Inflammatory macrophage treated with lipopolysaccharide for 1 hour (primary cell): Measurements from ENCODE around the gene ARL15.
"Not testable (repeated sequence)": the region's sequence is repeated elsewhere in the genome, so short reads cannot be mapped to it uniquely, and the experiment has no call there.

Experiments used
- DNase-seq, 2 donors: peaks; one replicate each; pipeline ENCODE4 v3.0.0-alpha.2; 2020 to 2022

ARL15 gene

GRCh38 chr5:54310433-54311175 is at the start of gene ARL15:
Gene ARL15, minus strand, starts transcription at chr5:54310573.
- DNase-seq = peak; percentile 97 to 98

GRCh38 chr5:54360089-54360488 is 49.7 kb upstream of the ARL15 start:
- no peak for DNase-seq

- no peak for DNase-seq
These were observed 47.2 kb upstream of the ARL15 start for GRCh38 chr5:54357408-54358058.

- not testable (repeated sequence) for DNase-seq
These were observed 43.7 kb upstream of the ARL15 start for GRCh38 chr5:54353933-54354564.

GRCh38 chr5:54352580-54352979 is 42.2 kb upstream of the ARL15 start:
- not testable (repeated sequence) for DNase-seq

DNA sequence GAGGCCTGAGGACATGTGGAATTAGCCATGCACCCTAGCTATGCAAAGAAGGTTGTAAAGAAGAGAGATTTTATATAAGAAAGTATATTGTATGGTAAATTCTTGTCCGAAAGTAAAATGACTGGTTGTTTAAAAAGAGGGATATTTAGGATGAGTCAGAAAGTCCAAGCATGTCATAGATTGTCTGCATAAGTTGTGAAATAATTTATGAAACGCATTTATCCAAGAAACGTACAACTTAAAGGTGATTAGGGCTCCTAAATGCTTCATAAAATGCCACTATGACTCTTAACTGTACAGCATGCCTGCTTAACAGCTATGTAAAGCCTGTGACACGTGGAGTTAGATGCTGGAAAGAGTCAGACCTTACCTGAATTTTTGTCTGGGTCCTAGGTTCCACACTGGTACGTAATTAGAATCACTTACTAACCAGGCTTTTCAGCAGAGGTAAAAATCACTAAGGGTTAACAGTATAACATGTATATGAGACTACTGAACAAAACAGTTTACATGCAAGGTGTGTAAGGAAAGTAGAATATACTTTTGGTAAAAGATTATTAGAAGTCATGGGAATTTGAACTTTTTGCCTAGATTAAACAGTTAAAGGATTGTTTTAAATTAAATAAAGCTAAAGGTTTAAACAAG is 37.0 kb upstream of the ARL15 start:
- DNase-seq = no peak

DNA sequence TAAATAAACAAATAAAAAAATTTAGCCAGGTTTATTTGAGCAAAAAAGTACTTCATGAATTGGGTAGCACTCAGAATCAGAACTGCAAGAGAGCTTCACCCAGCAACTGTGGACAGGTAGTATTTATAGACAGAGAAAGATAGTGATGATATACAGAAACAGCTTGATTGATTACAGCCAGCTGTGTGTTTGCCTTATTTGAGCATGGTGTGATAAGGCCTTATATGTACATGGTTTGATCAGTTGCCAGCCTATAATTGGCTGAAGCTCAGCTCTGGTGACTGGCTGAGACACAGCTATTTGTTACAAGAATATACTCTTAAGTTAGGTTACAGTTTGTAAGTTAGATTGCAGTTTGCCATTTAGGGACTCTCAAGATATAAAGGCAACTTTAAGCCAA is 34.3 kb upstream of the ARL15 start:
- no peak for DNase-seq

DNA sequence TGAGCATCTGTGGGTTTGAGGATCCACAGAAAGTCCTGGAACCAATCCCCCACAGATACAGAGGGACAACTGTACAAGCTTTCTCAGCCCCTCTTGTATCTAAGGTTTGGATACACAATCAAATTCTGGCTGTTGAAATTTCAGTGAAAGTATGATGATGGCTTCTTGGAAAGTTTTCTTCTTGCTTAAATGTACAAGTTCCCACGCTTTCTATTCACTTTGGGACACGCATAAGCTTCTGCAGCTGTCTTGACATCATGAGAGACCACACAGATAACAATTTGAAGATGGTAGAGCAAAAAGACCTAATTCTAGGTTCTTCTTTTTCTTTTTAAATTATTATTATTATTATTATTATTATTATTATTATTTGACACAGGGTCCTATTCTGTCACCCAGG is 31.6 kb upstream of the ARL15 start:
- no peak for DNase-seq

GRCh38 chr5:54337523-54337922 is 27.1 kb upstream of the ARL15 start:
- no peak for DNase-seq

DNA sequence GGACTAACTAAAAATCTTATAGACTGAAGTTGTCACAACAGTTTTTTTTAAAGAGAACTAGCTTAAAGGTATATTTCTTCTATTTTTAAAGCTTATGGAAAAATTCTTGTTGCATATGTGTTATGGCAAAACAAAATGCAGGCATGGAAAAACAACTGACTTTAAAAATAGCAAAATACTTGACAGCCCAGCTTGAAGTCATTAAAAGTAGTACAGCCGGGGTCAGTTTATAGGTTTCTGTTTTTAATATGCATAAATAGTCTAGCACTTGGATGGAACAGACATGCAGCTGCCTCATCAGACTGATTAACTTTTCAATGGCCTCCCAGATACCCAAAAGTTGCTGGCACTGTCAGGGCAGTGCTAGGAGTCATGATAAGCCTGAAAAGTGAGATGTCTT is 22.3 kb upstream of the ARL15 start:
- no peak for DNase-seq

- no peak for DNase-seq
These were observed 19.6 kb upstream of the ARL15 start for GRCh38 chr5:54329731-54330709.

DNA sequence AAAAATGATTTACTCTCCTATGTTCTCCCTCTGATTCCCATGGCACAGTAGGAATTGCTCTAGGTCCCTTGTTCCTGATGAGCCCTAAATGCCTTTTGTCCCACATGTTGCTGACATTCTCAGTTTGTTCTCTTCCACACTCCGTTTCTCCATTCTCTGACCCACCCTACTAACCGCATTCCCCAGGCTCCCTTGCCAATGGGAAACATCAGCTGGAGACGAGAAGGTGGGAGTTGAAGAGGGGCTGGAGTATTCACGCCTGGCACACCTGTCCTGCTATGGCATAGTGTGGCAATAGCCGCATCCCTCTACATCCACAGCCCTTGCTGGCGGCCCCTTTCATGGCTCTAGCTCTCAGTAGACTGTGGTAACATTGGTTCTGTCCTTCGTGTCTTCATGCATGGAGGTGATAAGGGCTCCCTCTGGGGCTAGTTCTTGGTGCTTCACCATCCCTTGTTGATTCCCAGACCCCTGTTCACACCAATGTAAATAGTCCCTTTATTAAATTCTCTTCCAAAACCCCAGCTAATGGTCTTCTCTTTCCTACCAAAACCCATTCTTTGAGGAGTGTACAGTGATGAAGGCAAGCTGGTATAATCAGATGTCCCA is 16.4 kb upstream of the ARL15 start:
- no peak for DNase-seq

- DNase-seq = no peak
These were observed 15.4 kb upstream of the ARL15 start for GRCh38 chr5:54325610-54326311.

- no peak for DNase-seq
These were observed 14.9 kb upstream of the ARL15 start for GRCh38 chr5:54325272-54325609.

DNA sequence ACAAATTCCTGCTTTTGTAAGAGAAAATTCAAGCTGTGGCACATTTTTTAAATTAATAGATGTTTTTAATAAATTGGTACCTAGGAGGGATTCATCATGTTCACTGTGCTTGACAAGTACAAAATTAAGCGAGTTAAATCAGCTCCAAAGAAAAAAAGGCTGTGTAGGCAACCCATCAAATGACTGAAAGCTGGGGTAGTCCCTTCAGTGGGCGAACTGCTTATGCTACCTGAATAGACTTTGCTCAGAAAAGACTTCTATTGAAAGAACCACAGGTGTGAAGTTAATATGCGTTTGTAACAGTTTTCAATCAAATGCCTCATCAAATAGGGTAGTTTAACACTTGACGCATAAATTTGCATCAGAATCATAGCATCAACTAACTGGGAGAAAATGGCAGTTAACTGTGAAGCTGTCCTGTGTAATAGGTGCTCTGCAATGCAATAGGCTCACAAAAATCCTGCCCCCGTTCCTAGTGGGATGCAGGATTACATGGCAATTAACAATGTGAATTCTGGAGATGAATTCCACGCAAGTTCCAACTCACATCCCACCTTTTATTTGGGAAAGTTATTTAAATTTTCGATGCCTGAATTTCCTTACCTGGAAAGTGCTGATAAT is 14.4 kb upstream of the ARL15 start:
- DNase-seq = no peak

DNA sequence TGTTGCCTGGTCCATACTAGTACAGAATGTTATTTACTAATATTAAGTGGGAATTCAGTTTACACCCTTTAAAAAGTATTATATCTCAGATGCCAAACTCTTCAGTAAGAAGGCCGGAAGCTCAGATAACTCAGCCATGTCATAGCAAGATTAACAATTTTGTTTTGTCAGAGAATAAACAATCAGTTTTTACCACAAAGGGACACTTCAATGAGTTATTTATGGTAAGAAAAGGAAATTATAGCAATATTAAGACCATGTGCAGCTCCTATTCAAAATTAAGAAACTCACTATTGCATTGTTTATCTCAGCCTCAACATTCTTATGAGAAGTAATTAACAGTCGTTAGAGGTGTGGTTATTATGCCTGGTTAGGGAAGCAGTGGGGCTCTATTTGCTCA is 13.1 kb upstream of the ARL15 start:
- no peak for DNase-seq

DNA sequence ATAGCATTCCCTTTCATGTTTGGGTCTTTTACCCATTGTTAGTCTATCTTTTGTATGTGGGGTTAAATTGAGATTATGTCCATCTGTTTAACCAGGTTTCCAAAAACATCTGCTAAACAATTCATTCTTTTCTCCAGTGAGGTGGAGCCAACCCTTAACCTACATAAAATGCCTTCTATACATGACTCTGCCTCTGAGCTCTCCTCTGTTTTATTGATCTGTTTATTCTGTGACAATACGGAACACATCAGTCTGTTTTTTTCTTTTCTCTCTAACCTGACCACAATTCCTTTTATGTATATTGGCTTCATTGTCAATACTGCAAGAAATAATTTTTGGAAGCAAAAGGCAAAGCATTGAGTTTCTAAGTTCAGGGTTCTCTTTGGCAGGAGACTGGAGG is 9.9 kb upstream of the ARL15 start:
- DNase-seq = no peak

DNA sequence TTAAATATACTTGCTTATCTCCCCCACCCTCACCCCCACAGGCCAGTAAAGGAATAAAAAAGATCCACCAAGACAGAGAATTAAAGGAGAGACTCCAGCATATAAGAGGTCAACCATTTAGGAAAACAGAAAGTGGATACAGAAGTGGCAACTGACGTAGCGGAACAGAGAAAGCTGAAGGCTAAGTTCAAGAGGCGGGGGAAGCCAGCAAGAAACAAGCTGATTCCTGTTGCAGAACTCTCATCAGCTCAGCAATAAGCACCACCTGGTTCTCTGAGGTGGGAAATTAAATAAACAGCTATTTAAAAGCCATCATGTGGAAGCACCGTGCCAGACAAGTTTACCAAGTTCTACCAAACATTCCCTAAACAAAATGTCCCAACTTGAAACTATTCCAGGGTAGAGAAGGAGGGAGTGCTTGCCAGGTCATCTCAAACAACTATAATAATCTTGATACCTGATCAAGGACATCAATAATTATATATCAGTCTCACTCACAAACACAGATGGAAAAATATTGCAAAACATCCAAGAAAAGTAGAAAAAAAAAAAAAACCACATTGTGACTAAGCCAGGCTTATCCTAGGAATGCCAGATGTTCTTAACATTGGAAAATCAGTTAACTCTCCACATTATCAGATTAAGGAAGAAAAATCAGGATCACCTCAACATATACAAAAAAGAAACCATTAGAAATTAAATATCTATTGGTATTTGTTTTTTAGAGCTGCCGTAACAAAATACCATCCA is 7.3 kb upstream of the ARL15 start:
- DNase-seq = no peak

DNA sequence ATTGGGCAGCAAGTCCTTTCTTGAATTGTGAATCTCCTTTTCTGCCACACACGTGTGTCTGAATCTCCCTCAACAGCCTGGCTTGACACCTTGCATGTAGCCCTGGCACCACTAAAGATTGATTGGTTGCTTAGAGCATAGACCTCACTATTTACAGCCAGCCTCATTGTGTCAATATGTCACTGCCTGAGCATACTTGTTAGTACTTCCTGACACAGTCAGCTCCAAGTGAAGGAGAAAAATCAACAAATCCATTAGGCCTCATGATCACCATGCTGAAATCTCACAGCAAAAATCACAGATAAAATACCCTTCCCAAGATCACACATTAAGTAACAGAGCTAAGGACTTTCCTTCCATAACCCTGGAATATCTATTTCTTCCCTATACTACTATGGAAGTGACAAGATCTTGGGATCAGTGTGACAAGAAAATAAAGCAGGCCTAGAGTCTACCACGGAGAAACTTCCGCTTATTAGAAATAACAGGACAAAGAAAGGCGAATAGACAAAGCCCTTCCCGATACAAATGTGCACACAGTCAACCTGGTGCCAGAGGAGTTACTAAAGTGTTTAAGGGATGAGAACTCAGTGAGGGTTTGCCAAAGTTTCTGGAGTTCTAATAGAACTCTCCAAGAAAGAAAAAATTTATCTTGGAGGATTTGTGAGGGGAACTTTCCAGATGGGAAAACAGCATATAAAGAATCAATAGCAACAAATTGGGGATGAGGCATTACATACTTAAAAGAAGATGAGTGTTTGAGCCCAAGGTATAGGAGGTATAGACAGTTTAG is 5.6 kb upstream of the ARL15 start:
- DNase-seq = no peak
